Hippocampal formation (tissue), 2 donors: Measurements from ENCODE around the gene ZNF536.
"Not testable (repeated sequence)": the region's sequence is repeated elsewhere in the genome, so short reads cannot be mapped to it uniquely, and the experiment has no call there.

Source experiments
- DNase-seq, 2 donors: peaks; one replicate each; lab custom pipeline; 2025; lab: John Stamatoyannopoulos, UW

Gene ZNF536

GRCh38 chr19:30446850-30447552 is 74.8 kb downstream of the ZNF536 start:
- DNase-seq, result no peak

- no peak for DNase-seq
These were observed 75.3 kb downstream of the ZNF536 start for GRCh38 chr19:30447553-30447870.

GRCh38 chr19:30448386-30449077 is 76.3 kb downstream of the ZNF536 start:
- no peak for DNase-seq

GRCh38 chr19:30449078-30449590 is 77.0 kb downstream of the ZNF536 start:
- DNase-seq, result no peak

GRCh38 chr19:30449673-30450072 is 77.5 kb downstream of the ZNF536 start:
- no peak for DNase-seq

GRCh38 chr19:30450100-30450499 is 77.9 kb downstream of the ZNF536 start:
- DNase-seq, result peak; percentile 70 to 84

- DNase-seq, result peak in 1 of 2 donors; percentile 24
These were observed 78.7 kb downstream of the ZNF536 start for GRCh38 chr19:30450835-30451321.

- no peak for DNase-seq
These were observed 80.7 kb downstream of the ZNF536 start for GRCh38 chr19:30452931-30453330.

GRCh38 chr19:30453743-30454142 is 81.6 kb downstream of the ZNF536 start:
- no peak for DNase-seq

- DNase-seq, result no peak
These were observed 83.7 kb downstream of the ZNF536 start for GRCh38 chr19:30455881-30456280.

GRCh38 chr19:30457484-30457883 is 85.3 kb downstream of the ZNF536 start:
- DNase-seq, result no peak

- no peak for DNase-seq
These were observed 87.7 kb downstream of the ZNF536 start for GRCh38 chr19:30459859-30460258.

- no peak for DNase-seq
These were observed 92.0 kb downstream of the ZNF536 start for GRCh38 chr19:30464162-30464561.

- not testable (repeated sequence) for DNase-seq
These were observed 94.4 kb downstream of the ZNF536 start for GRCh38 chr19:30466598-30466997.

GRCh38 chr19:30467239-30467638 is 95.1 kb downstream of the ZNF536 start:
- no peak for DNase-seq

- no peak for DNase-seq
These were observed 97.6 kb downstream of the ZNF536 start for GRCh38 chr19:30469774-30470173.

- DNase-seq, result no peak
These were observed 99.3 kb downstream of the ZNF536 start for GRCh38 chr19:30471441-30471840.

- no peak for DNase-seq
These were observed 101.2 kb downstream of the ZNF536 start for GRCh38 chr19:30473334-30473867.

GRCh38 chr19:30476997-30477396 is 104.8 kb downstream of the ZNF536 start:
- no peak for DNase-seq

- DNase-seq, result no peak
These were observed 107.0 kb downstream of the ZNF536 start for GRCh38 chr19:30479231-30479630.

GRCh38 chr19:30480097-30480496 is 107.9 kb downstream of the ZNF536 start:
- no peak for DNase-seq

- no peak for DNase-seq
These were observed 108.9 kb downstream of the ZNF536 start for GRCh38 chr19:30481063-30481462.

- no peak for DNase-seq
These were observed 109.6 kb downstream of the ZNF536 start for GRCh38 chr19:30481823-30482222.
